Dermis microvascular lymphatic vessel endothelial cell (primary cell): Measurements from ENCODE around the gene ULBP3. TPM values are rescaled to one million over a fixed set of nuclear protein-coding genes. Genes with fewer than 3 reads are reported as not detected.
A peak's percentile ranks its signal among the peaks of the same experiment; 100 is the strongest.
"Not testable (repeated sequence)": the region's sequence is repeated elsewhere in the genome, so short reads cannot be mapped to it uniquely, and the experiment has no call there.

Experiments
- DNase-seq, 2 donors: peaks; one replicate each; pipeline versions ENCODE4 v3.0.0 to v3.0.0-alpha.2; 2010; ENCODE audit warnings: low read depth in 2 of 2
- total RNA-seq: library from RNA; depleted of rRNA; stranded (reverse); fragments of >200 nt; gene quantifications from 2 replicates; pipeline ENCODE4 v1.2.1, GENCODE V29; 2014

Gene ULBP3
- total RNA-seq, 1 donor from 2014 or later: 3.9 TPM

DNA sequence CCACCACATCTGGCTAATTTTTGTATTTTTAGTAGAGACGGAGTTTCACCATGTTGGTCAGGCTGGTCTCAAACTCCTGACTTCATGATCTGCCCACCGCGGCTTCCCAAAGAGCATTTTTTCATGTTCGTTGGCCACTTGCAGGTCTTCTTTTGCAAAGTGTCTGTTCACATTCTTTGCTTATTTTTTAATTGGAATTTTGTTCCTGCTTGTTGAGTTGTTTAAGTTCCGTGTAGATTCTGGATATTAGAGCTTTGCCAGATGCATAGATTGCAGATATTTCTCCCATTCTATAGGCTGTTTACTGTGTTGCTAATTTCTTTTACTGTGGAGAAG lies 51.8 kb downstream of the ULBP3 start:
- not testable (repeated sequence) for DNase-seq

DNA sequence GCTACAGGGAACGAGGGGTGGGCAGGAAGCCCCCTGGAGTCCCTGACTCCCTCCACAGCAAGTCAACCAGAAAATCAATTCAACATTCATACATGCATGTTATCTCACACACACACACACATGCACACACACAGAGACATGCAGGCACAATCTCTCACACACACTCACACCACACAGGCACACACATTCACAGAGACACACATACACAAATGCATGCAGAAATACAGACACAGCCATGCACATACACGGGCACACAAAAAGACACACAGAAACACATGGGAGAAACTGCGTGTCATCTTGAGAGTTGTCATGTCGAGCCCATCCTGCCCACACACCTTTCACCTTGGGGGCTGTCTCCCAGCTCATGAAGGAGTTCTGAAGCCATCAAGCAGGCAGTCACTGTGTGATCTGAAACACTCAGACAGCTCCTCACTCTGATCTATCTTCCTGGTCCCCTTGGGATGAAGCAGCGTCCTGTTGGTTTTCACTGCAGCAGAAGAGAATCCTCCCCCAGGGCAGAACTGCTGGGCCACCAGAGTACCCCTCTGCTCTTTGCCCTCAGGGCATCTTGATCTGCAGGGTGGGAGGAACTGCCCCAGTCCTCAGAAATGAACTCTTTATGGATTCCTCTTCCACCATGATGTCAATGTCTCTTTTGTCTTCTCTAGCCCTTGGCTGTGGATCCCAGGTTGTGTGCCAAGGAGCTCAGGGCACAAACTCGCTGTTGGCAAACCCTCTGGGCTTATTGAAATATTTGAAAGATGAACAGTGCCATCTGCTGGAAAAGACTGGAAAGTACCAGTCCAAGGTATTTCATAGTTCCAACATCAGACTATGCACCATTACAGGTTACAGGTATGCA lies 52.4 kb downstream of the ULBP3 start:
- peak; percentile 49 to 66 for DNase-seq

- not testable (repeated sequence) for DNase-seq
Observed at GRCh38 chr6:150015281-150016001, 53.5 kb downstream of the ULBP3 start.

- not testable (repeated sequence) for DNase-seq
Observed at GRCh38 chr6:150014623-150015280, 54.2 kb downstream of the ULBP3 start.

GRCh38 chr6:150013785-150014622 lies 54.9 kb downstream of the ULBP3 start:
- not testable (repeated sequence) for DNase-seq

GRCh38 chr6:150012846-150013784 lies 55.8 kb downstream of the ULBP3 start:
- DNase-seq: not testable (repeated sequence)

Other genes with a start within 250 kb of the ULBP3 start
- gene LRP11, start 204.8 kb downstream of the ULBP3 start, total RNA-seq: 5.9 and 7.1 TPM in 2 replicates
- gene RAET1E, start 171.0 kb downstream of the ULBP3 start, total RNA-seq: 0.13 TPM in 1 of 2 replicates, not detected in the other
- under 0.01 and 0.13 TPM in 2 replicates for gene RAET1G, start 146.0 kb downstream of the ULBP3 start, total RNA-seq
- gene ULBP2, start 127.1 kb downstream of the ULBP3 start, total RNA-seq: 1.0 and 1.4 TPM in 2 replicates
- gene ULBP1, start 105.2 kb downstream of the ULBP3 start, total RNA-seq: under 0.01 TPM in 2 replicates
- not detected in 2 replicates for gene RAET1L, start 43.6 kb downstream of the ULBP3 start, total RNA-seq
- gene PPP1R14C, start 73.9 kb upstream of the ULBP3 start, total RNA-seq: not detected in 2 replicates